ENCODE results near the gene ANAPC2.

The ANAPC2 gene

GRCh38 chr9:137129456-137130175 is 58.7 kb downstream of the ANAPC2 start:
- no peak for TF ChIP-seq CTCF (IDR thresholded peaks at IDR 0.05; ENCODE audit: low read depth, low read length)
- DNase-seq (ENCODE audit: low read depth in 2 of 2), result peak; percentile 92 to 93
- H3K4me3 ChIP-seq (replicated peaks in 1 of 2; ENCODE audit: low read depth in 2 of 2, low read length in 2 of 2), result peak overlapping the region; percentile 75 to 79

- H3K4me3 ChIP-seq (replicated peaks in 1 of 2; ENCODE audit: low read depth in 2 of 2, low read length in 2 of 2), result peak overlapping the region; percentile 75 to 79
- DNase-seq (ENCODE audit: low read depth in 2 of 2), result peak; percentile 34 to 40
These were observed 59.4 kb downstream of the ANAPC2 start for GRCh38 chr9:137128862-137129455.

GRCh38 chr9:137128158-137128861 is 60.0 kb downstream of the ANAPC2 start:
- DNase-seq (ENCODE audit: low read depth in 2 of 2), result no peak
- no peak for TF ChIP-seq CTCF (IDR thresholded peaks at IDR 0.05; ENCODE audit: low read depth, low read length)
- peak overlapping the region; percentile 75 to 79 for H3K4me3 ChIP-seq (replicated peaks in 1 of 2; ENCODE audit: low read depth in 2 of 2, low read length in 2 of 2)

More at GRCh38 chr9:137128862-137129455, 59.4 kb downstream of the ANAPC2 start:
- TF ChIP-seq CTCF (IDR thresholded peaks at IDR 0.05; ENCODE audit: low read depth, low read length), result no peak

- DNase-seq (ENCODE audit: low read depth in 2 of 2), result peak; percentile 32 to 38
- peak overlapping the region; percentile 3 to 32 for H3K4me3 ChIP-seq (replicated peaks in 1 of 2; ENCODE audit: low read depth in 2 of 2, low read length in 2 of 2)
- TF ChIP-seq CTCF (IDR thresholded peaks at IDR 0.05; ENCODE audit: low read depth, low read length), result no peak
These were observed 60.8 kb downstream of the ANAPC2 start for GRCh38 chr9:137127301-137128157.

- no peak for DNase-seq (ENCODE audit: low read depth in 2 of 2)
- no peak for TF ChIP-seq CTCF (IDR thresholded peaks at IDR 0.05; ENCODE audit: low read depth, low read length)
- H3K4me3 ChIP-seq (replicated peaks in 1 of 2; ENCODE audit: low read depth in 2 of 2, low read length in 2 of 2), result no peak overlapping the region
These were observed 61.6 kb downstream of the ANAPC2 start for GRCh38 chr9:137126786-137127185.

Measured in cardiac fibroblast (primary cell).